ENCODE data around the gene NTN1.

- no peak for TF ChIP-seq CTCF (IDR thresholded peaks at IDR 0.05; ENCODE audit: low read depth, low read length, poor library complexity, severe bottlenecking)
- no peak for TF ChIP-seq EZH2phosphoT487 (IDR thresholded peaks at IDR 0.05; ENCODE audit: borderline replicate concordance, low read length)
Measured at GRCh38 chr17:9074131-9074530, 52.8 kb downstream of the NTN1 start.

Measured in DOHH2 (cell line).